GM12878 (cell line): Measurements from ENCODE around the gene KIAA1586. TPM values are rescaled to one million over a fixed set of nuclear protein-coding genes. Genes with fewer than 3 reads are reported as not detected.

ENCODE experiments used
- ATAC-seq: fragments of 200-7000 bp; cut with Tn5 transposase; 3 replicates; pipeline ENCODE4 v1.9.1; 2020; ENCODE audit warnings: mild to moderate bottlenecking, moderate library complexity
- BruUV-seq: library from RNA; stranded (reverse); fragments of 400-500 nt; replicated peaks from 2 replicates; lab custom pipeline; 2021; lab: Mats Ljungman, UMichigan
- CTCF ChIA-PET: fragments of 300-600 bp; sonication (Branson Sonifier 250); formaldehyde crosslinking; extraction: SDS; loops from one replicate; lab custom pipeline; 2021; ENCODE audit warnings: inconsistent platforms; lab: Yijun Ruan, JAX
- POLR2A ChIA-PET: fragments of 350-600 bp; formaldehyde crosslinking; extraction: SDS; loops from one replicate; lab custom pipeline; 2021; ENCODE audit warnings: inconsistent platforms; lab: Charles Lee
- RAD21 ChIA-PET: fragments of 300-600 bp; sonication (Branson Sonifier 250); formaldehyde crosslinking; loops from one replicate; lab custom pipeline; 2023; ENCODE audit warnings: antibody characterized with exemption; ENCODE audit not compliant: unreplicated experiment; lab: Charles Lee
- SMC1A ChIA-PET: fragments of 300-600 bp; sonication (Branson Sonifier 250); formaldehyde crosslinking; loops from one replicate; lab custom pipeline; 2023; ENCODE audit not compliant: unreplicated experiment, uncharacterized antibody; lab: Charles Lee
- DNase-seq: peaks from one replicate; pipeline ENCODE4 v3.0.0-alpha.2; 2011; ENCODE audit warnings: low read depth, low spot score
- FAIRE-seq: peaks from 3 replicates; lab custom pipeline; 2011; peaks lifted over from hg19 to GRCh38; lab: Jason Lieb, UNC
- H2AFZ ChIP-seq: 2 replicates; pipeline ENCODE4 v1.6.0; 2011; ENCODE audit warnings: low read depth, low read length, control low read depth; ENCODE audit not compliant: control insufficient read depth
- H3K27ac ChIP-seq: 2 replicates; pipeline ENCODE4 v1.5.1; 2011; ENCODE audit warnings: control low read depth; ENCODE audit not compliant: control insufficient read depth, insufficient read depth
- H3K27me3 ChIP-seq, 2 experiments: replicated peaks in 1 of 2; 2 replicates each; pipeline versions ENCODE4 v1.6.0 to v1.6.1; 2011; ENCODE audit warnings: low read length in 1 of 2; ENCODE audit not compliant: control insufficient read depth in 2 of 2, insufficient read depth in 2 of 2
- H3K36me3 ChIP-seq, 2 experiments: 2 replicates each; pipeline ENCODE4 v1.5.1; 2011; ENCODE audit warnings: low read length in 1 of 2; ENCODE audit not compliant: control insufficient read depth in 2 of 2, insufficient read depth in 2 of 2
- H3K4me1 ChIP-seq: 2 replicates; pipeline ENCODE4 v1.6.1; 2011; ENCODE audit warnings: mild to moderate bottlenecking, low read length, moderate library complexity, mixed read lengths; ENCODE audit not compliant: control insufficient read depth, insufficient read depth
- H3K4me2 ChIP-seq: 2 replicates; pipeline ENCODE4 v1.6.0; 2011; ENCODE audit warnings: control low read depth; ENCODE audit not compliant: control insufficient read depth, insufficient read depth
- H3K4me3 ChIP-seq: fragments of 200-600 bp; sonication (generic); 2 replicates; pipeline ENCODE4 v1.5.1; 2016
- H3K79me2 ChIP-seq: 2 replicates; pipeline ENCODE4 v1.6.0; 2011; ENCODE audit warnings: low read length; ENCODE audit not compliant: control insufficient read depth, insufficient read depth
- H3K9ac ChIP-seq: 2 replicates; pipeline ENCODE4 v1.8.0; 2011; ENCODE audit warnings: low read length, control low read depth, mixed read lengths; ENCODE audit not compliant: control insufficient read depth, insufficient read depth
- H3K9me3 ChIP-seq: replicated peaks from 3 replicates; pipeline ENCODE4 v1.5.1; 2011; ENCODE audit warnings: mild to moderate bottlenecking, low read length; ENCODE audit not compliant: control insufficient read depth, insufficient read depth
- H4K20me1 ChIP-seq: 2 replicates; pipeline ENCODE4 v1.6.0; 2011; ENCODE audit not compliant: control insufficient read depth, insufficient read depth
- BRCA1 ChIP-seq: IDR thresholded peaks from 2 replicates; pipeline ENCODE4 v1.6.1; 2011; ENCODE audit warnings: low read depth, low read length, improper control_type of control experiment
- CBX3 ChIP-seq: fragments of 200-600 bp; sonication (generic); IDR thresholded peaks from 2 replicates; pipeline ENCODE4 v1.6.1; 2016; ENCODE audit warnings: low read depth, borderline replicate concordance
- CREM ChIP-seq: IDR thresholded peaks from 2 replicates; pipeline ENCODE4 v1.6.1; 2014; ENCODE audit warnings: antibody characterized with exemption, low read depth
- EGR1 ChIP-seq, 2 experiments: IDR thresholded peaks; 1 replicate in 1 of 2; 2 replicates in 1 of 2; pipeline ENCODE4 v1.6.1; 2011 to 2012; ENCODE audit warnings: low read depth in 2 of 2, low read length in 2 of 2, borderline replicate concordance in 1 of 2, mild to moderate bottlenecking in 1 of 2, moderate library complexity in 1 of 2
- HCFC1 ChIP-seq: fragments of 150-350 bp; IDR thresholded peaks from 2 replicates; pipeline ENCODE4 v1.6.1; 2014; ENCODE audit warnings: low read length
- HDGF ChIP-seq: fragments of 450-650 bp; IDR thresholded peaks from 2 replicates; pipeline ENCODE4 v1.6.1; 2016; ENCODE audit warnings: antibody characterized with exemption
- IRF4 ChIP-seq: IDR thresholded peaks from 2 replicates; pipeline ENCODE4 v1.6.1; 2011; ENCODE audit warnings: low read depth, low read length
- MYB ChIP-seq: fragments of 150-350 bp; IDR thresholded peaks from 2 replicates; pipeline ENCODE4 v1.6.1; 2014; ENCODE audit warnings: mild to moderate bottlenecking, low read depth, low read length, borderline replicate concordance
- NR2F1 ChIP-seq: fragments of 450-650 bp; conservative IDR thresholded peaks from 2 replicates; pipeline ENCODE4 v1.6.1; 2017; ENCODE audit warnings: mild to moderate bottlenecking
- RELA ChIP-seq: fragments of 450-650 bp; IDR thresholded peaks from 2 replicates; pipeline ENCODE4 v1.8.0; 2014; ENCODE audit warnings: borderline replicate concordance; ENCODE audit not compliant: partially characterized antibody
- SPI1 ChIP-seq: IDR thresholded peaks from 2 replicates; pipeline ENCODE4 v1.6.1; 2011; ENCODE audit warnings: low read depth, mild to moderate bottlenecking, low read length, moderate library complexity, borderline replicate concordance; ENCODE audit not compliant: insufficient read depth
- STAT1 ChIP-seq: fragments of 450-650 bp; conservative IDR thresholded peaks from 2 replicates; pipeline ENCODE4 v1.6.1; 2014; ENCODE audit warnings: antibody characterized with exemption, mild to moderate bottlenecking
- SUPT20H ChIP-seq: IDR thresholded peaks from 2 replicates; pipeline ENCODE4 v1.6.1; 2011; ENCODE audit warnings: low read depth, mild to moderate bottlenecking, low read length, moderate library complexity, borderline replicate concordance; ENCODE audit not compliant: control insufficient read depth
- ZNF274 ChIP-seq: IDR thresholded peaks from one replicate; pipeline ENCODE4 v1.8.0; 2011; ENCODE audit not compliant: insufficient read length, insufficient read depth
- ZSCAN29 ChIP-seq: fragments of 450-650 bp; IDR thresholded peaks from 2 replicates; pipeline ENCODE4 v1.6.1; 2017; ENCODE audit warnings: mild to moderate bottlenecking, moderate library complexity
- WGBS: methylation state at CpG from one replicate; pipeline ENCODE4 v1.1.6; 2016; ENCODE audit warnings: low lambda C conversion rate; ENCODE audit not compliant: insufficient replicate concordance, insufficient coverage; ENCODE audit errors: missing lambda C conversion rate; 5-methylcytosine and 5-hydroxymethylcytosine counted together
- in situ Hi-C: fragments of 300-500 bp; cut with MboI; formaldehyde crosslinking; loops from 9 replicates; pipeline ENCODE4 v1.14.3; 2018; ENCODE audit warnings: mixed read lengths
- intact Hi-C: fragments of 100-400 bp; cut with micrococcal nuclease; formaldehyde crosslinking; loops from one replicate; pipeline ENCODE4 v1.14.2; 2022; ENCODE audit not compliant: unreplicated experiment
- polyA plus RNA-seq, 11 experiments: library from polyadenylated mRNA; depleted of rRNA in 4 of 11; unstranded in 6 of 11; stranded (reverse) in 5 of 11; fragments of >200 nt; fragmentation: Nextera tagmentation in 4 of 11; fragmentation: Illumina TruSeq in 1 of 11; extraction: Ambion mirVana in 4 of 11; extraction: Trizol in 1 of 11; gene quantifications; 1 replicate in 1 of 11; 2 replicates in 10 of 11; pipeline versions ENCODE4 v1.2.1 to v1.2.3, GENCODE V29; 2011 to 2016; ENCODE audit warnings: inconsistent platforms in 2 of 11, missing spikeins in 2 of 11, low read depth in 1 of 11
- total RNA-seq, 4 experiments: library from RNA; depleted of rRNA in 3 of 4; stranded (reverse); fragments of >200 nt in 3 of 4; fragmentation: Illumina TruSeq in 1 of 4; extraction: Trizol in 1 of 4; gene quantifications; 2 replicates each; pipeline versions ENCODE4 v1.2.1 to v1.2.3, GENCODE V29; 2013 to 2021
- TF ChIP-seq, protein P1 (sequence below): fragments of 450-650 bp; IDR thresholded peaks from 2 replicates; pipeline ENCODE4 v1.6.1; 2017; ENCODE audit warnings: mild to moderate bottlenecking, moderate library complexity
- TF ChIP-seq, protein P2 (sequence below): fragments of 150-350 bp; IDR thresholded peaks from 2 replicates; pipeline ENCODE4 v1.6.1; 2014; ENCODE audit warnings: mild to moderate bottlenecking, low read depth, low read length
- TF ChIP-seq, protein P3 (sequence below): fragments of 450-650 bp; IDR thresholded peaks from 2 replicates; pipeline ENCODE4 v1.6.1; 2017; ENCODE audit warnings: borderline replicate concordance

The KIAA1586 gene
- total and polyA plus RNA-seq, 10 of the 15 experiments (the other 5 are each of a cell fraction or from before 2014, with no cell fraction given) = 13.1 to 33.1 (median 21.2) TPM

DNA sequence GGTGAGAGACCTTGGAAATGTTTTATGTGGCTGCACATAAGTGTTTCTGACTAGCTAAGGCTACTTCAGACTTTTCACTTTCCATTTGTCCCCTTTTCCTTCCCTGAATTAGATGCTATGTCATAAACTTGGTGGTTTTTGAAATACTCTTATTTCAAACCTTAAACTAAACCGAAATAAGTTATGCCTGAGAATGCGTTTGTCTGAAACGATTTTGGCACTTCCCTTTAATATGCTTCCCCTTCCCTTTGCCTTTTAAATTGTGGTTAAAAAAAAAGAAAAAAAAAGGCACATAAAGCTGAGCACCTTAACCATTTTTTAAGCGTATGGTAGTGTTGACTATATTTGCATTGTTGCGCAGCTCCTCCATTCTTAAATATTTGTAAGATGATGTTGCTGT is 57.8 kb downstream of the KIAA1586 start:
- Histone ChIP-seq H3K4me2 (no peak overlapping the region), H2AFZ (no peak overlapping the region), H3K9ac (no peak overlapping the region), H3K27me3 (no peaks in the 10 kb centered on the region), H3K27ac (no peak overlapping the region), H3K4me3 (no peak overlapping the region), H3K9me3 (no peaks in the 10 kb centered on the region), H4K20me1 (no peaks in the 10 kb centered on the region), H3K36me3 (peaks cover 9 to 30% of the 10 kb centered on the region in 2 experiments), H3K79me2 (peaks cover 14% of the 10 kb centered on the region), H3K4me1 (peaks cover 13% of the 10 kb centered on the region)
- ChIA-PET CTCF (interaction anchor here (0.6 to 2.6 kb wide), 2 partner anchors 9 to 12 kb away, joined by 3 to 7 read pairs; no protein-coding TSS in a partner anchor), POLR2A (no interaction called here), RAD21 (interaction anchor here (0.6 kb wide), 1 partner anchor 9 kb away, joined by 3 read pairs; no protein-coding TSS in a partner anchor), SMC1A (interaction anchor here (1.5 to 2.0 kb wide), 2 partner anchors 9 to 10 kb away, joined by 6 to 8 read pairs; no protein-coding TSS in a partner anchor)
- FAIRE-seq (no peak), ATAC-seq (no peak), DNase-seq (no peak)
- BruUV-seq = no TSS peak
- intact Hi-C loops = no loop called here
- WGBS = 82% methylated on average over 5 of the region's 5 CpGs
- TF ChIP-seq, protein P1, sequence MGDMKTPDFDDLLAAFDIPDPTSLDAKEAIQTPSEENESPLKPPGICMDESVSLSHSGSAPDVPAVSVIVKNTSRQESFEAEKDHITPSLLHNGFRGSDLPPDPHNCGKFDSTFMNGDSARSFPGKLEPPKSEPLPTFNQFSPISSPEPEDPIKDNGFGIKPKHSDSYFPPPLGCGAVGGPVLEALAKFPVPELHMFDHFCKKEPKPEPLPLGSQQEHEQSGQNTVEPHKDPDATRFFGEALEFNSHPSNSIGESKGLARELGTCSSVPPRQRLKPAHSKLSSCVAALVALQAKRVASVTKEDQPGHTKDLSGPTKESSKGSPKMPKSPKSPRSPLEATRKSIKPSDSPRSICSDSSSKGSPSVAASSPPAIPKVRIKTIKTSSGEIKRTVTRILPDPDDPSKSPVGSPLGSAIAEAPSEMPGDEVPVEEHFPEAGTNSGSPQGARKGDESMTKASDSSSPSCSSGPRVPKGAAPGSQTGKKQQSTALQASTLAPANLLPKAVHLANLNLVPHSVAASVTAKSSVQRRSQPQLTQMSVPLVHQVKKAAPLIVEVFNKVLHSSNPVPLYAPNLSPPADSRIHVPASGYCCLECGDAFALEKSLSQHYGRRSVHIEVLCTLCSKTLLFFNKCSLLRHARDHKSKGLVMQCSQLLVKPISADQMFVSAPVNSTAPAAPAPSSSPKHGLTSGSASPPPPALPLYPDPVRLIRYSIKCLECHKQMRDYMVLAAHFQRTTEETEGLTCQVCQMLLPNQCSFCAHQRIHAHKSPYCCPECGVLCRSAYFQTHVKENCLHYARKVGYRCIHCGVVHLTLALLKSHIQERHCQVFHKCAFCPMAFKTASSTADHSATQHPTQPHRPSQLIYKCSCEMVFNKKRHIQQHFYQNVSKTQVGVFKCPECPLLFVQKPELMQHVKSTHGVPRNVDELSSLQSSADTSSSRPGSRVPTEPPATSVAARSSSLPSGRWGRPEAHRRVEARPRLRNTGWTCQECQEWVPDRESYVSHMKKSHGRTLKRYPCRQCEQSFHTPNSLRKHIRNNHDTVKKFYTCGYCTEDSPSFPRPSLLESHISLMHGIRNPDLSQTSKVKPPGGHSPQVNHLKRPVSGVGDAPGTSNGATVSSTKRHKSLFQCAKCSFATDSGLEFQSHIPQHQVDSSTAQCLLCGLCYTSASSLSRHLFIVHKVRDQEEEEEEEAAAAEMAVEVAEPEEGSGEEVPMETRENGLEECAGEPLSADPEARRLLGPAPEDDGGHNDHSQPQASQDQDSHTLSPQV = no peak
- TF ChIP-seq, protein P2, sequence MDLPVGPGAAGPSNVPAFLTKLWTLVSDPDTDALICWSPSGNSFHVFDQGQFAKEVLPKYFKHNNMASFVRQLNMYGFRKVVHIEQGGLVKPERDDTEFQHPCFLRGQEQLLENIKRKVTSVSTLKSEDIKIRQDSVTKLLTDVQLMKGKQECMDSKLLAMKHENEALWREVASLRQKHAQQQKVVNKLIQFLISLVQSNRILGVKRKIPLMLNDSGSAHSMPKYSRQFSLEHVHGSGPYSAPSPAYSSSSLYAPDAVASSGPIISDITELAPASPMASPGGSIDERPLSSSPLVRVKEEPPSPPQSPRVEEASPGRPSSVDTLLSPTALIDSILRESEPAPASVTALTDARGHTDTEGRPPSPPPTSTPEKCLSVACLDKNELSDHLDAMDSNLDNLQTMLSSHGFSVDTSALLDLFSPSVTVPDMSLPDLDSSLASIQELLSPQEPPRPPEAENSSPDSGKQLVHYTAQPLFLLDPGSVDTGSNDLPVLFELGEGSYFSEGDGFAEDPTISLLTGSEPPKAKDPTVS = no peak
- TF ChIP-seq MYB (no peak), SPI1 (no peak), NR2F1 (no peak), STAT1 (no peak), HDGF (no peak), SUPT20H (no peak), CREM (no peak), HCFC1 (no peak), ZNF274 (no peak), EGR1 (IDR thresholded peaks at IDR 0.05; ENCODE audit: borderline replicate concordance in 1 of 2, low read depth in 2 of 2, low read length in 2 of 2) (no peak), IRF4 (no peak), BRCA1 (no peak), CBX3 (no peak), RELA (no peak), ZSCAN29 (no peak)
- TF ChIP-seq, protein P3, sequence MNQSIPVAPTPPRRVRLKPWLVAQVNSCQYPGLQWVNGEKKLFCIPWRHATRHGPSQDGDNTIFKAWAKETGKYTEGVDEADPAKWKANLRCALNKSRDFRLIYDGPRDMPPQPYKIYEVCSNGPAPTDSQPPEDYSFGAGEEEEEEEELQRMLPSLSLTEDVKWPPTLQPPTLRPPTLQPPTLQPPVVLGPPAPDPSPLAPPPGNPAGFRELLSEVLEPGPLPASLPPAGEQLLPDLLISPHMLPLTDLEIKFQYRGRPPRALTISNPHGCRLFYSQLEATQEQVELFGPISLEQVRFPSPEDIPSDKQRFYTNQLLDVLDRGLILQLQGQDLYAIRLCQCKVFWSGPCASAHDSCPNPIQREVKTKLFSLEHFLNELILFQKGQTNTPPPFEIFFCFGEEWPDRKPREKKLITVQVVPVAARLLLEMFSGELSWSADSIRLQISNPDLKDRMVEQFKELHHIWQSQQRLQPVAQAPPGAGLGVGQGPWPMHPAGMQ = no peak
- in situ Hi-C loops = loop anchor here (10.0 kb wide), 1 partner anchor 210 kb away; the partner anchor contains the start of gene PRIM2
